Keratinocyte (primary cell): ENCODE results near the gene DUSP8. TPM values are rescaled to one million over a fixed set of nuclear protein-coding genes. Genes with fewer than 3 reads are reported as not detected.

Experiments
- DNase-seq: peaks from one replicate; pipeline ENCODE4 v3.0.0-alpha.2; 2011; ENCODE audit warnings: low read depth, missing footprints, low spot score
- FAIRE-seq: peaks from 2 replicates; lab custom pipeline; 2011; peaks lifted over from hg19 to GRCh38; lab: Jason Lieb, UNC
- H2AFZ ChIP-seq: 2 replicates; pipeline ENCODE4 v1.6.0; 2012; ENCODE audit warnings: low read length, control low read depth, inconsistent platforms; ENCODE audit not compliant: control insufficient read depth
- H3K27ac ChIP-seq: 2 replicates; pipeline ENCODE4 v1.5.1; 2011; ENCODE audit warnings: low read length; ENCODE audit not compliant: control insufficient read depth, insufficient read depth
- H3K27me3 ChIP-seq: 3 replicates; pipeline ENCODE4 v1.6.0; 2011; ENCODE audit warnings: low read length; ENCODE audit not compliant: control insufficient read depth, insufficient read depth; ENCODE audit errors: extremely low read depth
- H3K36me3 ChIP-seq, 2 experiments: 2 replicates in 1 of 2; 3 replicates in 1 of 2; pipeline ENCODE4 v1.5.1; 2011; ENCODE audit warnings: low read length in 2 of 2, mild to moderate bottlenecking in 1 of 2; ENCODE audit not compliant: control insufficient read depth in 2 of 2, insufficient read depth in 2 of 2; ENCODE audit errors: extremely low read depth in 1 of 2
- H3K4me1 ChIP-seq: 3 replicates; pipeline ENCODE4 v1.5.1; 2011; ENCODE audit warnings: low read length; ENCODE audit not compliant: control insufficient read depth, insufficient read depth; ENCODE audit errors: extremely low read depth
- H3K4me2 ChIP-seq: 3 replicates; pipeline ENCODE4 v1.6.0; 2011; ENCODE audit warnings: low read depth, low read length; ENCODE audit not compliant: control insufficient read depth, insufficient read depth; ENCODE audit errors: extremely low read depth
- H3K4me3 ChIP-seq, 3 experiments: fragments of 200-600 bp in 1 of 3; sonication (generic) in 1 of 3; 2 replicates in 2 of 3; 3 replicates in 1 of 3; pipeline ENCODE4 v1.5.1; 2011 to 2016; ENCODE audit warnings: low read length in 3 of 3, mild to moderate bottlenecking in 3 of 3, control low read depth in 2 of 3, inconsistent platforms in 1 of 3, low read depth in 1 of 3, mixed read lengths in 1 of 3, mixed run types in 1 of 3, moderate library complexity in 1 of 3; ENCODE audit not compliant: control insufficient read depth in 2 of 3, insufficient read depth in 2 of 3; ENCODE audit errors: extremely low read depth in 1 of 3
- H3K79me2 ChIP-seq: 2 replicates; pipeline ENCODE4 v1.6.0; 2012; ENCODE audit warnings: low read length; ENCODE audit not compliant: control insufficient read depth, insufficient read depth
- H3K9ac ChIP-seq: 3 replicates; pipeline ENCODE4 v1.6.0; 2011; ENCODE audit warnings: low read length; ENCODE audit not compliant: control insufficient read depth, insufficient read depth; ENCODE audit errors: extremely low read depth
- H3K9me1 ChIP-seq: 3 replicates; pipeline ENCODE4 v1.6.0; 2011; ENCODE audit warnings: low read length; ENCODE audit not compliant: control insufficient read depth, insufficient read depth; ENCODE audit errors: extremely low read depth
- H3K9me3 ChIP-seq: 2 replicates; pipeline ENCODE4 v1.5.1; 2012; ENCODE audit warnings: low read depth, low read length; ENCODE audit not compliant: control insufficient read depth
- H4K20me1 ChIP-seq: 3 replicates; pipeline ENCODE4 v1.6.0; 2011; ENCODE audit warnings: low read length; ENCODE audit not compliant: control insufficient read depth, insufficient read depth; ENCODE audit errors: extremely low read depth
- EZH2 ChIP-seq: IDR thresholded peaks from one replicate; pipeline ENCODE4 v1.6.1; 2012; ENCODE audit warnings: inconsistent platforms, mild to moderate bottlenecking, low read length, moderate library complexity
- dilution Hi-C: fragments of 300-500 bp; cut with MboI; formaldehyde crosslinking; loops from one replicate; pipeline ENCODE4 v1.7.0; 2020; ENCODE audit warnings: low sequenced_read_pairs; ENCODE audit not compliant: extremely low pct_ligation_motif_present
- polyA minus RNA-seq, 3 experiments: library from RNA; depleted of rRNA, polyadenylated mRNA; stranded (reverse); fragments of >200 nt; gene quantifications; 1 replicate in 1 of 3; 2 replicates in 1 of 3; 3 replicates in 1 of 3; pipeline ENCODE4 v1.2.3, GENCODE V29; 2011
- polyA plus RNA-seq, 5 experiments: library from polyadenylated mRNA; depleted of rRNA in 3 of 5; stranded (reverse) in 3 of 5; stranded (forward) in 1 of 5; unstranded in 1 of 5; fragments of >200 nt; gene quantifications; 1 replicate in 1 of 5; 2 replicates in 3 of 5; 3 replicates in 1 of 5; pipeline versions ENCODE4 v1.2.1 to v1.2.3, GENCODE V29; 2011 to 2012; ENCODE audit warnings: missing spikeins in 2 of 5, low read depth in 1 of 5, low replicate concordance in 1 of 5
- TF ChIP-seq, protein P1 (sequence below), 3 experiments: IDR thresholded peaks in 1 of 3; conservative IDR thresholded peaks in 1 of 3; optimal IDR thresholded peaks in 1 of 3; 2 replicates in 2 of 3; 3 replicates in 1 of 3; pipeline versions ENCODE3 to v1.5.1; 2011; ENCODE audit warnings: low read length in 3 of 3, mild to moderate bottlenecking in 3 of 3, moderate library complexity in 2 of 3, control low read depth in 1 of 3, inconsistent platforms in 1 of 3; ENCODE audit not compliant: insufficient read depth in 2 of 3; ENCODE audit errors: extremely low read depth in 1 of 3

DUSP8 gene
- polyA plus RNA-seq (0.58 to 1.7 TPM (median 1.3 TPM) in 3 replicates), polyA minus RNA-seq (0.43 to 2.8 TPM (median 1.3 TPM) in 3 replicates)
- 1.7 TPM for polyA plus RNA-seq (2011; ENCODE audit: low read depth)
- polyA plus RNA-seq (2011; cell fraction: cytosol; rRNA removed), result 1.7 and 2.5 TPM in 2 replicates
- 5.6 and 7.0 TPM in 2 replicates for polyA plus RNA-seq (2011; cell fraction: nucleus; rRNA removed)
- 1.0 and 4.9 TPM in 2 replicates for polyA plus RNA-seq (2012; ENCODE audit: low replicate concordance)
- 4.0 TPM for polyA minus RNA-seq (2011; cell fraction: cytosol; rRNA and poly(A)+ RNA removed)
- polyA minus RNA-seq (2011; cell fraction: nucleus; rRNA and poly(A)+ RNA removed), result 1.5 and 1.6 TPM in 2 replicates

GRCh38 chr11:1572197-1573076, at the start of gene DUSP8:
TSS of gene DUSP8 (minus strand) at chr11:1572271. CDS start at chr11:1565826, 6,445 bp downstream.
- no peaks in the 10 kb centered on the region for H3K9me1 ChIP-seq
- H3K27me3 ChIP-seq, result peaks cover 37% of the 10 kb centered on the region
- H4K20me1 ChIP-seq, result peaks cover 2% of the 10 kb centered on the region
- no peaks in the 10 kb centered on the region for H3K36me3 ChIP-seq
- FAIRE-seq, result no peak
- H3K79me2 ChIP-seq, result no peaks in the 10 kb centered on the region
- no peaks in the 10 kb centered on the region for H3K9me3 ChIP-seq
- dilution Hi-C loops, result no loop called here
- H3K27ac ChIP-seq, result no peak within 1 kb of the TSS
- peak; percentile 40 for DNase-seq
- peak within 1 kb of the TSS; percentile 66 for H3K4me2 ChIP-seq
- H3K4me1 ChIP-seq, result no peaks in the 10 kb centered on the region
- peak within 1 kb of the TSS; percentile 71 for H3K9ac ChIP-seq
- H2AFZ ChIP-seq, result no peak within 1 kb of the TSS
- no peak for TF ChIP-seq EZH2
- peak within 1 kb of the TSS; percentile 7 to 70 (median 56) for H3K4me3 ChIP-seq

GRCh38 chr11:1619449-1619848, 47.4 kb upstream of the DUSP8 start:
- Histone ChIP-seq H3K9ac (no peak overlapping the region), H3K36me3 (no peaks in the 10 kb centered on the region), H3K4me1 (no peaks in the 10 kb centered on the region), H3K9me1 (no peaks in the 10 kb centered on the region), H3K27ac (no peak overlapping the region), H4K20me1 (no peaks in the 10 kb centered on the region), H3K27me3 (no peaks in the 10 kb centered on the region), H3K79me2 (no peaks in the 10 kb centered on the region), H3K4me2 (no peak overlapping the region), H2AFZ (no peak overlapping the region), H3K9me3 (no peaks in the 10 kb centered on the region), H3K4me3 (no peak overlapping the region)
- TF ChIP-seq EZH2, result no peak
- TF ChIP-seq, protein P1, sequence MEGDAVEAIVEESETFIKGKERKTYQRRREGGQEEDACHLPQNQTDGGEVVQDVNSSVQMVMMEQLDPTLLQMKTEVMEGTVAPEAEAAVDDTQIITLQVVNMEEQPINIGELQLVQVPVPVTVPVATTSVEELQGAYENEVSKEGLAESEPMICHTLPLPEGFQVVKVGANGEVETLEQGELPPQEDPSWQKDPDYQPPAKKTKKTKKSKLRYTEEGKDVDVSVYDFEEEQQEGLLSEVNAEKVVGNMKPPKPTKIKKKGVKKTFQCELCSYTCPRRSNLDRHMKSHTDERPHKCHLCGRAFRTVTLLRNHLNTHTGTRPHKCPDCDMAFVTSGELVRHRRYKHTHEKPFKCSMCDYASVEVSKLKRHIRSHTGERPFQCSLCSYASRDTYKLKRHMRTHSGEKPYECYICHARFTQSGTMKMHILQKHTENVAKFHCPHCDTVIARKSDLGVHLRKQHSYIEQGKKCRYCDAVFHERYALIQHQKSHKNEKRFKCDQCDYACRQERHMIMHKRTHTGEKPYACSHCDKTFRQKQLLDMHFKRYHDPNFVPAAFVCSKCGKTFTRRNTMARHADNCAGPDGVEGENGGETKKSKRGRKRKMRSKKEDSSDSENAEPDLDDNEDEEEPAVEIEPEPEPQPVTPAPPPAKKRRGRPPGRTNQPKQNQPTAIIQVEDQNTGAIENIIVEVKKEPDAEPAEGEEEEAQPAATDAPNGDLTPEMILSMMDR (optimal IDR thresholded peaks at IDR 0.05 in 1 of 3, IDR thresholded peaks at IDR 0.05 in 1 of 3, conservative IDR thresholded peaks at IDR 0.05 in 1 of 3; ENCODE audit: extremely low read depth in 1 of 3, insufficient read depth in 2 of 3, low read length in 3 of 3), result no peak
- DNase-seq, result no peak
- FAIRE-seq, result no peak
- dilution Hi-C loops, result no loop called here
